K562 (cell line): ENCODE measurements around the gene CHRDL2. TPM values are rescaled to one million over a fixed set of nuclear protein-coding genes. Genes with fewer than 3 reads are reported as not detected.

Source experiments
- ATAC-seq: fragments of 200-7000 bp; cut with Tn5 transposase; 3 replicates; pipeline ENCODE4 v1.9.1; 2020; ENCODE audit warnings: moderate library complexity
- BruUV-seq: library from RNA; stranded (reverse); fragments of 400-500 nt; replicated peaks from 2 replicates; lab custom pipeline; 2021; lab: Mats Ljungman, UMichigan
- CTCF ChIA-PET: fragments of 300-600 bp; formaldehyde crosslinking; extraction: SDS; loops from one replicate; lab custom pipeline; 2021; ENCODE audit warnings: low intra/inter-chr PET ratio; lab: Yijun Ruan, JAX
- POLR2A ChIA-PET: fragments of 300-600, 350-650 bp; sonication (Branson Sonifier 250); formaldehyde crosslinking; extraction: SDS; loops from one replicate; lab custom pipeline; 2021; ENCODE audit warnings: antibody characterized with exemption, inconsistent platforms; lab: Yijun Ruan, JAX
- DNase-seq, 4 experiments: peaks; one replicate each; pipeline versions ENCODE4 v3.0.0 to v3.0.0-alpha.2; 2011 to 2018; ENCODE audit warnings: low spot score in 3 of 4, mixed read lengths in 3 of 4; ENCODE audit errors: extremely low read depth in 1 of 4
- FAIRE-seq: peaks from 2 replicates; lab custom pipeline; 2011; peaks lifted over from hg19 to GRCh38; lab: Jason Lieb, UNC
- H2AFZ ChIP-seq: 2 replicates; pipeline ENCODE4 v1.6.0; 2011; ENCODE audit warnings: low read depth, low read length, control low read depth, inconsistent platforms
- H3K27ac ChIP-seq: fragments of 200-600 bp; 3 replicates; pipeline ENCODE4 v1.8.0; 2011; ENCODE audit warnings: low read depth, mild to moderate bottlenecking, control low read depth, inconsistent platforms, low read length, moderate library complexity, mixed read lengths; ENCODE audit errors: extremely low read depth
- H3K27me3 ChIP-seq, 2 experiments: fragments of 300-600 bp in 1 of 2; 2 replicates in 1 of 2; 3 replicates in 1 of 2; pipeline versions ENCODE4 v1.6.0 to v1.8.0; 2011; ENCODE audit warnings: inconsistent platforms in 2 of 2, low read length in 2 of 2, mild to moderate bottlenecking in 1 of 2, mixed read lengths in 1 of 2, moderate library complexity in 1 of 2; ENCODE audit not compliant: control insufficient read depth in 2 of 2, insufficient read depth in 2 of 2
- H3K36me3 ChIP-seq: fragments of 300-600 bp; 3 replicates; pipeline ENCODE4 v1.8.0; 2011; ENCODE audit warnings: mild to moderate bottlenecking, low read length, inconsistent platforms; ENCODE audit not compliant: control insufficient read depth, insufficient read depth
- H3K4me1 ChIP-seq, 2 experiments: fragments of 200-600 bp in 1 of 2; replicated peaks in 1 of 2; 2 replicates in 1 of 2; 3 replicates in 1 of 2; pipeline versions ENCODE4 v1.5.1 to v1.8.0; 2011; ENCODE audit warnings: inconsistent platforms in 2 of 2, low read length in 2 of 2, mild to moderate bottlenecking in 1 of 2, mixed read lengths in 1 of 2, moderate library complexity in 1 of 2; ENCODE audit not compliant: control insufficient read depth in 2 of 2, insufficient read depth in 2 of 2
- H3K4me2 ChIP-seq: 2 replicates; pipeline ENCODE4 v1.6.1; 2011; ENCODE audit warnings: low read length, control low read depth, inconsistent platforms, mixed read lengths; ENCODE audit not compliant: insufficient read depth
- H3K4me3 ChIP-seq: fragments of 200-600 bp; sonication (generic), shearing (Covaris generic); 2 replicates; pipeline ENCODE4 v1.5.1; 2016; ENCODE audit warnings: control low read depth, inconsistent platforms
- H3K79me2 ChIP-seq: fragments of 200-600 bp; 3 replicates; pipeline ENCODE4 v1.8.0; 2011; ENCODE audit warnings: low read length, inconsistent platforms; ENCODE audit not compliant: control insufficient read depth, insufficient read depth
- H3K9ac ChIP-seq, 2 experiments: 2 replicates each; pipeline versions ENCODE4 v1.6.0 to v1.6.1; 2011; ENCODE audit warnings: low read depth in 2 of 2, low read length in 2 of 2, control low read depth in 1 of 2, inconsistent platforms in 1 of 2, mild to moderate bottlenecking in 1 of 2, mixed read lengths in 1 of 2; ENCODE audit not compliant: insufficient read depth in 1 of 2
- H3K9me1 ChIP-seq: one replicate; pipeline ENCODE4 v1.6.0; 2011; ENCODE audit warnings: inconsistent platforms, mild to moderate bottlenecking, low read length, moderate library complexity; ENCODE audit not compliant: control insufficient read depth, insufficient read depth
- H3K9me3 ChIP-seq: replicated peaks from 2 replicates; pipeline ENCODE4 v1.5.1; 2011; ENCODE audit warnings: low read depth, low read length, inconsistent platforms; ENCODE audit not compliant: control insufficient read depth, insufficient read depth
- H4K20me1 ChIP-seq: replicated peaks from 2 replicates; pipeline ENCODE4 v1.6.1; 2011; ENCODE audit warnings: low read length, inconsistent platforms, mixed read lengths; ENCODE audit not compliant: control insufficient read depth, insufficient read depth
- EGR1 ChIP-seq: fragments of 450-650 bp; conservative IDR thresholded peaks from 2 replicates; pipeline ENCODE4 v1.6.1; 2017; ENCODE audit warnings: mild to moderate bottlenecking
- ERF ChIP-seq: fragments of 450-650 bp; formaldehyde crosslinking; IDR thresholded peaks from 2 replicates; pipeline ENCODE4 v1.4.0; 2020; ENCODE audit warnings: mild to moderate bottlenecking, mixed read lengths
- GATAD2A ChIP-seq: fragments of 450-650 bp; IDR thresholded peaks from 2 replicates; pipeline ENCODE4 v1.6.1; 2017
- POLR2AphosphoS5 ChIP-seq: IDR thresholded peaks from 2 replicates; pipeline ENCODE4 v1.6.1; 2011; ENCODE audit warnings: mild to moderate bottlenecking, low read depth, low read length, moderate library complexity; ENCODE audit not compliant: control insufficient read depth, insufficient read depth
- ZNF699 ChIP-seq: fragments of 250-450 bp; sonication (Bioruptor Pico); IDR thresholded peaks from 2 replicates; pipeline ENCODE4 v1.8.0; 2021; ENCODE audit warnings: mild to moderate bottlenecking, moderate library complexity; ENCODE audit not compliant: insufficient replicate concordance
- WGBS: fragments of 100-300 bp; shearing (Covaris generic); methylation state at CpG from one replicate; pipeline ENCODE4 v1.1.6; 2016; ENCODE audit warnings: low coverage, mixed read lengths; ENCODE audit not compliant: insufficient coverage; ENCODE audit errors: missing lambda C conversion rate; 5-methylcytosine and 5-hydroxymethylcytosine counted together
- in situ Hi-C: fragments of 300-500 bp; cut with MboI; formaldehyde crosslinking; loops from 4 replicates; pipeline ENCODE4 v1.15.0; 2018; ENCODE audit warnings: inconsistent platforms, mixed read lengths
- intact Hi-C: fragments of 100-400 bp; cut with micrococcal nuclease; formaldehyde crosslinking; loops from 2 replicates; pipeline ENCODE4 v1.14.2; 2022
- polyA plus RNA-seq, 8 experiments: library from polyadenylated mRNA; depleted of rRNA in 4 of 8; stranded (reverse) in 5 of 8; unstranded in 3 of 8; fragments of >200 nt; fragmentation: Nextera tagmentation in 2 of 8; fragmentation: Illumina TruSeq in 1 of 8; extraction: Ambion mirVana in 2 of 8; extraction: Trizol in 1 of 8; gene quantifications; 2 replicates each; pipeline versions ENCODE4 v1.2.1 to v1.2.3, GENCODE V29; 2011 to 2014; ENCODE audit warnings: inconsistent platforms in 1 of 8, missing spikeins in 1 of 8
- total RNA-seq, 7 experiments: library from RNA; depleted of rRNA in 6 of 7; stranded (reverse); fragments of >200 nt in 6 of 7; fragmentation: Illumina TruSeq in 2 of 7; extraction: Trizol in 2 of 7; gene quantifications; 2 replicates each; pipeline versions ENCODE4 v1.2.1 to v1.2.3, GENCODE V29; 2011 to 2021; ENCODE audit warnings: low replicate concordance in 1 of 7
- TF ChIP-seq, protein P1 (sequence below): sonication (generic); formaldehyde crosslinking; IDR thresholded peaks from 2 replicates; pipeline ENCODE4 v1.8.0; 2022; ENCODE audit warnings: missing genetic modification reagents, mild to moderate bottlenecking, borderline replicate concordance

CHRDL2 gene
- total and polyA plus RNA-seq, 9 of the 15 experiments (the other 6 are each of a cell fraction or from before 2014, with no cell fraction given) = not detected

GRCh38 chr11:74673693-74674360 is 57.4 kb downstream of the CHRDL2 start (continued):
- TF ChIP-seq POLR2AphosphoS5 (no peak), ZNF699 (CRISPR knock-in tag) (no peak), EGR1 (peak; percentile 52)

GRCh38 chr11:74672956-74673692 is 58.1 kb downstream of the CHRDL2 start:
- peak in 3 of 4 experiments; percentile 32 to 65 (median 55) for DNase-seq
- BruUV-seq = no TSS peak
- CTCF ChIA-PET = no interaction called here
- TF ChIP-seq GATAD2A (no peak), ERF (no peak)
- TF ChIP-seq, protein P1, sequence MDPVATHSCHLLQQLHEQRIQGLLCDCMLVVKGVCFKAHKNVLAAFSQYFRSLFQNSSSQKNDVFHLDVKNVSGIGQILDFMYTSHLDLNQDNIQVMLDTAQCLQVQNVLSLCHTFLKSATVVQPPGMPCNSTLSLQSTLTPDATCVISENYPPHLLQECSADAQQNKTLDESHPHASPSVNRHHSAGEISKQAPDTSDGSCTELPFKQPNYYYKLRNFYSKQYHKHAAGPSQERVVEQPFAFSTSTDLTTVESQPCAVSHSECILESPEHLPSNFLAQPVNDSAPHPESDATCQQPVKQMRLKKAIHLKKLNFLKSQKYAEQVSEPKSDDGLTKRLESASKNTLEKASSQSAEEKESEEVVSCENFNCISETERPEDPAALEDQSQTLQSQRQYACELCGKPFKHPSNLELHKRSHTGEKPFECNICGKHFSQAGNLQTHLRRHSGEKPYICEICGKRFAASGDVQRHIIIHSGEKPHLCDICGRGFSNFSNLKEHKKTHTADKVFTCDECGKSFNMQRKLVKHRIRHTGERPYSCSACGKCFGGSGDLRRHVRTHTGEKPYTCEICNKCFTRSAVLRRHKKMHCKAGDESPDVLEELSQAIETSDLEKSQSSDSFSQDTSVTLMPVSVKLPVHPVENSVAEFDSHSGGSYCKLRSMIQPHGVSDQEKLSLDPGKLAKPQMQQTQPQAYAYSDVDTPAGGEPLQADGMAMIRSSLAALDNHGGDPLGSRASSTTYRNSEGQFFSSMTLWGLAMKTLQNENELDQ (CRISPR knock-in tag) = no peak

More at GRCh38 chr11:74672956-74673692, 58.1 kb downstream of the CHRDL2 start:
- Histone ChIP-seq H3K9me1 (no peaks in the 10 kb centered on the region), H3K9ac (peak overlapping the region; percentile 16 to 80; a peak in 3 of 4 replicates), H3K4me1 (peaks cover 13 to 16% of the 10 kb centered on the region in 2 experiments), H3K79me2 (no peaks in the 10 kb centered on the region), H4K20me1 (no peaks in the 10 kb centered on the region), H3K27me3 (no peaks in the 10 kb centered on the region), H3K9me3 (no peaks in the 10 kb centered on the region), H3K27ac (peak overlapping the region; percentile 69; the same call in 2 of the 3 replicates), H2AFZ (peak overlapping the region; percentile 77), H3K4me3 (no peak overlapping the region), H3K36me3 (no peaks in the 10 kb centered on the region), H3K4me2 (peak overlapping the region; percentile 60)
- in situ Hi-C loops = no loop called here
- 21% methylated on average over 12 of the region's 12 CpGs for WGBS
- ATAC-seq (peak; percentile 79), FAIRE-seq (peak; percentile 86)
- intact Hi-C loops = no loop called here
- POLR2A ChIA-PET = interaction anchor here (0.5 to 1.6 kb wide), 7 partner anchors 15 to 1988 kb away, joined by 3 to 5 read pairs (median 4); no protein-coding TSS in a partner anchor
